H1 (cell line): ENCODE measurements around the gene GBA2. TPM values are rescaled to one million over a fixed set of nuclear protein-coding genes. Genes with fewer than 3 reads are reported as not detected.

Source experiments
- CHD7 ChIP-seq: fragments of 300-600 bp; sonication (generic); IDR thresholded peaks from 2 replicates; pipeline ENCODE4 v1.7.1; 2012; ENCODE audit warnings: low read length, moderate library complexity, mild to moderate bottlenecking, inconsistent platforms; ENCODE audit not compliant: insufficient replicate concordance
- polyA plus RNA-seq, 7 experiments: library from polyadenylated mRNA; depleted of rRNA in 3 of 7; stranded (reverse) in 5 of 7; unstranded in 2 of 7; fragments of >200 nt in 5 of 7; fragments of 200-250 nt in 2 of 7; gene quantifications; 1 replicate in 5 of 7; 2 replicates in 1 of 7; 4 replicates in 1 of 7; pipeline versions ENCODE4 v1.2.1 to v1.2.3, GENCODE V29; 2011 to 2013; ENCODE audit warnings: missing spikeins in 2 of 7, mixed read lengths in 2 of 7
- total RNA-seq: library from RNA; stranded (reverse); fragmentation: NEBNext Ultra II Directional; extraction: Animal tissue kit (Norgen Biotek cat#: 25700); gene quantifications from 2 replicates; pipeline ENCODE4 v1.2.1, GENCODE V29; 2021

The GBA2 gene
- total and polyA plus RNA-seq, 2 of the 8 experiments (the other 6 are each of a cell fraction or from before 2014, with no cell fraction given): 64.2 to 71.9 TPM

GRCh38 chr9:35726931-35727330, 22.1 kb downstream of the GBA2 start (continued):
- TF ChIP-seq CHD7: no peak
- TF ChIP-seq, all 59 proteins: peak for 2
